Measurements from ENCODE around the gene INKA2. TPM values are rescaled to one million over a fixed set of nuclear protein-coding genes. Genes with fewer than 3 reads are reported as not detected.
A peak's percentile ranks its signal among the peaks of the same experiment; 100 is the strongest.

INKA2 gene
- total and polyA plus RNA-seq, 2 of the 4 experiments (the other 2 are of a cell fraction): 2.2 to 2.6 TPM

- POLR2A ChIA-PET (ENCODE audit: unreplicated experiment): no interaction called here
- peaks cover 32% of the 10 kb centered on the region for H3K9me1 ChIP-seq (ENCODE audit: insufficient read depth, low read length)
- peak overlapping the region in 1 of 2 experiments; percentile 67; a peak in 2 of 4 replicates for H4K8ac ChIP-seq (ENCODE audit: low read depth in 2 of 2, low read length in 2 of 2)
- intact Hi-C loops (cut with micrococcal nuclease): no loop called here
- H3K4me2 ChIP-seq (ENCODE audit: low read depth, low read length): no peak overlapping the region
- ATAC-seq (ENCODE audit: low read depth) (no peak), DNase-seq (no peak)
- no peak overlapping the region for H2AFZ ChIP-seq (replicated peaks; ENCODE audit: low read length, poor library complexity)
- peaks cover 35% of the 10 kb centered on the region for H3K4me1 ChIP-seq (ENCODE audit: control insufficient read depth, insufficient read depth, low read length)
- 0 out of 3 replicates have a peak overlapping the region, but pooled peaks have one; percentile 0 for H2BK15ac ChIP-seq (ENCODE audit: low read depth, low read length)
- peaks cover 7% of the 10 kb centered on the region; the same call in 1 of the 2 replicates for H4K20me1 ChIP-seq (ENCODE audit: insufficient read depth, low read length)
- H4K5ac ChIP-seq (ENCODE audit: low read depth, low read length): no peak overlapping the region
- TF ChIP-seq ELK1 (IDR thresholded peaks at IDR 0.05; ENCODE audit: borderline replicate concordance, low read depth, low read length): no peak
- no peak for TF ChIP-seq RCOR1 (IDR thresholded peaks at IDR 0.05; ENCODE audit: insufficient replicate concordance, low read length)
- TF ChIP-seq USF2 (IDR thresholded peaks at IDR 0.05; ENCODE audit: low read depth, low read length): no peak
- TF ChIP-seq CHD1 (IDR thresholded peaks at IDR 0.05; ENCODE audit: low read depth, low read length): no peak
- TF ChIP-seq MAZ (IDR thresholded peaks at IDR 0.05; ENCODE audit: borderline replicate concordance, low read depth, low read length): no peak
- no peak for TF ChIP-seq RFX5 (IDR thresholded peaks at IDR 0.05; ENCODE audit: low read depth, low read length)
- TF ChIP-seq NFE2L2 (IDR thresholded peaks at IDR 0.05; ENCODE audit: low read depth, low read length): no peak
- no peak for TF ChIP-seq BHLHE40 (IDR thresholded peaks at IDR 0.05; ENCODE audit: low read depth, low read length)
- no peak for TF ChIP-seq CEBPB (IDR thresholded peaks at IDR 0.05; ENCODE audit: low read depth, low read length)
- no peak for TF ChIP-seq MXI1 (IDR thresholded peaks at IDR 0.05; ENCODE audit: borderline replicate concordance, low read depth, low read length)
- no peak for TF ChIP-seq POLR2A (IDR thresholded peaks at IDR 0.05; ENCODE audit: low read depth, low read length)
- TF ChIP-seq CTCF (conservative IDR thresholded peaks at IDR 0.05; ENCODE audit: low read depth, low read length): no peak
- no peak for TF ChIP-seq MAFK (IDR thresholded peaks at IDR 0.05; ENCODE audit: low read depth, low read length)
- TF ChIP-seq RAD21 (IDR thresholded peaks at IDR 0.05; ENCODE audit: low read length): no peak
- TF ChIP-seq FOS (IDR thresholded peaks at IDR 0.05; ENCODE audit: low read depth, low read length): no peak
- TF ChIP-seq SMC3 (IDR thresholded peaks at IDR 0.05; ENCODE audit: low read depth, low read length): no peak
- no peaks in the 10 kb centered on the region for H3K36me3 ChIP-seq (ENCODE audit: control insufficient read depth, insufficient read depth, low read length)
- no peak overlapping the region for H3K9ac ChIP-seq (ENCODE audit: low read depth, low read length)
- BruUV-seq (replicated peaks): no TSS peak
- no peaks in the 10 kb centered on the region for H3K9me3 ChIP-seq (ENCODE audit: control insufficient read depth, insufficient read depth, low read length)
- in situ Hi-C loops (cut with MboI; ENCODE audit: low sequenced_read_pairs): no loop called here
- peak overlapping the region; percentile 9; the same call in 1 of the 2 replicates for H2BK20ac ChIP-seq (ENCODE audit: low read depth, low read length)
- peak overlapping the region; percentile 72 for H3K4ac ChIP-seq (ENCODE audit: low read depth, low read length)
- dilution Hi-C loops (cut with HindIII; ENCODE audit: low sequenced_read_pairs, unreplicated experiment): no loop called here
- no peak overlapping the region for H2BK5ac ChIP-seq (ENCODE audit: low read depth, low read length, poor library complexity, severe bottlenecking)
- H3K14ac ChIP-seq (replicated peaks; ENCODE audit: low read depth, low read length): peak overlapping the region; percentile 84; the same call in 1 of the 2 replicates
- no peaks in the 10 kb centered on the region for H3K27me3 ChIP-seq (ENCODE audit: control insufficient read depth, insufficient read depth, low read length)
- H3K79me1 ChIP-seq (ENCODE audit: low read depth in 1 of 2, low read length in 2 of 2): peaks cover 18 to 74% of the 10 kb centered on the region in 2 experiments; a peak in 2 of 4 replicates
- peak overlapping the region; percentile 46; the same call in 1 of the 2 replicates for H3K23ac ChIP-seq (ENCODE audit: low read depth, low read length)
- 86% methylated on average over 3 of the region's 3 CpGs; no CpG with 5 or more reads in 1 of the 2 experiments for WGBS, 2 experiments (ENCODE audit: extremely low coverage in 2 of 2, insufficient read length in 1 of 2)
- H2AK5ac ChIP-seq (ENCODE audit: low read depth, low read length): peak overlapping the region; percentile 37
- H2AK9ac ChIP-seq (replicated peaks; ENCODE audit: low read depth, low read length, poor library complexity): peak overlapping the region; percentile 31
- CTCF ChIA-PET: interaction anchor here (1.1 kb wide), 1 partner anchor 20 kb away, joined by 3 read pairs; no protein-coding TSS in a partner anchor
- no peak overlapping the region for H3K18ac ChIP-seq (ENCODE audit: low read depth, low read length)
- H3K27ac ChIP-seq (ENCODE audit: insufficient read depth, low read length): no peak overlapping the region
- H3K56ac ChIP-seq (ENCODE audit: extremely low read depth, insufficient read depth, low read length): no peak overlapping the region
- peak overlapping the region; percentile 58; the same call in 1 of the 2 replicates for H4K91ac ChIP-seq (ENCODE audit: insufficient read depth, low read depth, low read length)
- no peak overlapping the region for H3K4me3 ChIP-seq (ENCODE audit: insufficient read depth, low read depth, low read length)
- peak overlapping the region; percentile 46; the same call in 1 of the 2 replicates for H2BK120ac ChIP-seq (ENCODE audit: low read depth, low read length)
These were observed 4.8 kb downstream of the INKA2 start for GRCh38 chr1:111734426-111734825.
